PC-3 (cell line): ENCODE data around the gene TPRN. TPM values are rescaled to one million over a fixed set of nuclear protein-coding genes. Genes with fewer than 3 reads are reported as not detected.
"Not testable (repeated sequence)": the region's sequence is repeated elsewhere in the genome, so short reads cannot be mapped to it uniquely, and the experiment has no call there.

ENCODE experiments used
- ATAC-seq: fragments of 200-7000 bp; cut with Tn5 transposase; 2 replicates; pipeline ENCODE4 v1.9.1; 2020; ENCODE audit warnings: mild to moderate bottlenecking, moderate library complexity
- BruUV-seq: library from RNA; stranded (reverse); fragments of 400-500 nt; replicated peaks from 2 replicates; lab custom pipeline; 2021; lab: Mats Ljungman, UMichigan
- CTCF ChIA-PET: fragments of 300-600 bp; sonication (Branson Sonifier 250); formaldehyde crosslinking; loops from one replicate; lab custom pipeline; 2022; ENCODE audit warnings: antibody characterized with exemption; lab: Charles Lee
- POLR2A ChIA-PET: fragments of 300-600 bp; sonication (Branson Sonifier 250); formaldehyde crosslinking; loops from one replicate; lab custom pipeline; 2022; ENCODE audit warnings: antibody characterized with exemption; ENCODE audit not compliant: unreplicated experiment; lab: Charles Lee
- DNase-seq: peaks from one replicate; pipeline ENCODE4 v3.0.0-alpha.2; 2015
- H2AFZ ChIP-seq: fragments of 300-600 bp; sonication (generic); 2 replicates; pipeline ENCODE4 v1.6.0; 2016; ENCODE audit warnings: antibody characterized with exemption, low read length
- H3F3A ChIP-seq: fragments of 300-600 bp; sonication (generic); one replicate; pipeline ENCODE4 v1.6.0; 2017; ENCODE audit warnings: antibody characterized with exemption, low read length, control low read depth, mild to moderate bottlenecking; ENCODE audit not compliant: unreplicated experiment
- H3K27ac ChIP-seq: fragments of 300-600 bp; sonication (generic); 2 replicates; pipeline ENCODE4 v1.5.1; 2016; ENCODE audit warnings: mild to moderate bottlenecking, low read length
- H3K27me3 ChIP-seq: fragments of 300-600 bp; sonication (generic); 2 replicates; pipeline ENCODE4 v1.6.1; 2016; ENCODE audit warnings: low read length, mixed read lengths
- H3K36me3 ChIP-seq: fragments of 300-600 bp; sonication (generic); 2 replicates; pipeline ENCODE4 v1.6.1; 2016; ENCODE audit warnings: low read depth, mixed run types, low read length, mixed read lengths
- H3K4me1 ChIP-seq: fragments of 300-600 bp; sonication (generic); 2 replicates; pipeline ENCODE4 v1.5.1; 2016; ENCODE audit warnings: low read length; ENCODE audit not compliant: insufficient read depth
- H3K4me2 ChIP-seq: fragments of 300-600 bp; sonication (generic); 2 replicates; pipeline ENCODE4 v1.6.0; 2016; ENCODE audit warnings: low read length
- H3K4me3 ChIP-seq: fragments of 300-600 bp; sonication (generic); 2 replicates; pipeline ENCODE4 v1.5.1; 2016; ENCODE audit warnings: mild to moderate bottlenecking, low read length, mixed read lengths
- H3K79me2 ChIP-seq: fragments of 300-600 bp; sonication (generic); 2 replicates; pipeline ENCODE4 v1.6.1; 2017; ENCODE audit warnings: low read length, mixed read lengths
- H3K9ac ChIP-seq: fragments of 300-600 bp; sonication (generic); 2 replicates; pipeline ENCODE4 v1.6.0; 2016; ENCODE audit warnings: mild to moderate bottlenecking, low read length
- H3K9me2 ChIP-seq: fragments of 300-600 bp; sonication (generic); replicated peaks from 2 replicates; pipeline ENCODE4 v1.6.1; 2016; ENCODE audit warnings: mixed run types, low read length, mixed read lengths
- H3K9me3 ChIP-seq: fragments of 300-600 bp; sonication (generic); 2 replicates; pipeline ENCODE4 v1.6.1; 2016; ENCODE audit warnings: low read length, mixed read lengths
- H4K20me1 ChIP-seq: fragments of 300-600 bp; sonication (generic); 2 replicates; pipeline ENCODE4 v1.6.1; 2016; ENCODE audit warnings: low read length, mixed read lengths
- CTCF ChIP-seq: fragments of 300-600 bp; sonication (generic); conservative IDR thresholded peaks from 2 replicates; pipeline ENCODE4 v1.5.1; 2017; ENCODE audit warnings: antibody characterized with exemption, low read depth, mild to moderate bottlenecking, low read length
- EZH2 ChIP-seq: fragments of 300-600 bp; sonication (generic); IDR thresholded peaks from one replicate; pipeline ENCODE4 v1.6.1; 2017; ENCODE audit warnings: antibody characterized with exemption, mild to moderate bottlenecking, low read length; ENCODE audit not compliant: unreplicated experiment
- EZH2phosphoT487 ChIP-seq: fragments of 300-600 bp; sonication (generic); IDR thresholded peaks from 2 replicates; pipeline ENCODE4 v1.6.1; 2018; ENCODE audit warnings: mild to moderate bottlenecking, antibody characterized with exemption, low read length, borderline replicate concordance
- intact Hi-C: fragments of 100-400 bp; cut with micrococcal nuclease; formaldehyde crosslinking; loops from 2 replicates; pipeline ENCODE4 v1.9.0; 2023
- total RNA-seq: library from RNA; depleted of rRNA; stranded (reverse); fragments of >200 nt; gene quantifications from 2 replicates; pipeline ENCODE4 v1.2.3, GENCODE V29; 2014

TPRN gene
- total RNA-seq, 1 experiment from 2014 or later = 11.3 TPM

GRCh38 chr9:137244486-137245449, 44.2 kb upstream of the TPRN start:
- H3K9ac ChIP-seq = no peak overlapping the region
- H3F3A ChIP-seq = peaks cover 5% of the 10 kb centered on the region
- no TSS peak for BruUV-seq
- H3K4me2 ChIP-seq = no peak overlapping the region
- peaks cover 25% of the 10 kb centered on the region for H3K79me2 ChIP-seq
- no peak overlapping the region for H3K4me3 ChIP-seq
- H3K27ac ChIP-seq = no peak overlapping the region
- H3K9me2 ChIP-seq = no peaks in the 10 kb centered on the region
- H3K36me3 ChIP-seq = peaks cover 17% of the 10 kb centered on the region
- ATAC-seq (peak; percentile 1; the same call in 1 of the 2 replicates), DNase-seq (peak; percentile 22)
- no peaks in the 10 kb centered on the region for H3K27me3 ChIP-seq
- no peaks in the 10 kb centered on the region for H3K9me3 ChIP-seq
- TF ChIP-seq CTCF (no peak), EZH2 (no peak), EZH2phosphoT487 (no peak)
- H4K20me1 ChIP-seq = peaks cover 28% of the 10 kb centered on the region
- intact Hi-C loops = no loop called here
- CTCF ChIA-PET = interaction anchor here (1.1 kb wide), 1 partner anchor 198 kb away, joined by 4 read pairs; the partner anchor contains the start of gene NPDC1
- peaks cover 15% of the 10 kb centered on the region for H3K4me1 ChIP-seq
- POLR2A ChIA-PET = interaction anchor here (0.5 kb wide), 1 partner anchor 10 kb away, joined by 3 read pairs; no protein-coding TSS in a partner anchor
- H2AFZ ChIP-seq = no peak overlapping the region

GRCh38 chr9:137243626-137244485, 43.3 kb upstream of the TPRN start:
- Histone ChIP-seq H3K4me3 (peak overlapping the region; percentile 97; the same call in 1 of the 2 replicates), H3K9me3 (no peaks in the 10 kb centered on the region), H3K27me3 (no peaks in the 10 kb centered on the region), H3K27ac (no peak overlapping the region), H3K79me2 (peaks cover 34% of the 10 kb centered on the region), H3F3A (peaks cover 5% of the 10 kb centered on the region), H2AFZ (no peak overlapping the region), H3K9me2 (no peaks in the 10 kb centered on the region), H3K4me2 (peak overlapping the region; percentile 86), H3K36me3 (peaks cover 17% of the 10 kb centered on the region), H4K20me1 (peaks cover 28% of the 10 kb centered on the region), H3K9ac (no peak overlapping the region), H3K4me1 (peaks cover 18% of the 10 kb centered on the region)
- no TSS peak for BruUV-seq
- ATAC-seq = peak; percentile 3; the same call in 1 of the 2 replicates
- DNase-seq = no peak
- intact Hi-C loops = no loop called here
- TF ChIP-seq EZH2 (no peak), EZH2phosphoT487 (no peak), CTCF (no peak)
- CTCF ChIA-PET = interaction anchor here (1.1 kb wide), 1 partner anchor 197 kb away, joined by 4 read pairs; the partner anchor contains the start of gene NPDC1
- POLR2A ChIA-PET = interaction anchor here (0.5 kb wide), 1 partner anchor 50 kb away, joined by 3 read pairs; no protein-coding TSS in a partner anchor

- H2AFZ ChIP-seq, BruUV-seq, DNase-seq, H3K27ac ChIP-seq, H3K9me2 ChIP-seq, H3K9ac ChIP-seq, H3K27me3 ChIP-seq, CTCF ChIA-PET, H3F3A ChIP-seq, H3K9me3 ChIP-seq, intact Hi-C loops, ATAC-seq: not testable (repeated sequence)
- peaks cover 40% of the 10 kb centered on the region for H3K79me2 ChIP-seq
- H3K36me3 ChIP-seq = peaks cover 17% of the 10 kb centered on the region
- peaks cover 24% of the 10 kb centered on the region for H3K4me1 ChIP-seq
- H3K4me2 ChIP-seq = peak overlapping the region; percentile 86
- POLR2A ChIA-PET = interaction anchor here (1.0 kb wide), 1 partner anchor 42 kb away, joined by 3 read pairs; no protein-coding TSS in a partner anchor
- peak overlapping the region; percentile 97 for H3K4me3 ChIP-seq
- H4K20me1 ChIP-seq = peaks cover 28% of the 10 kb centered on the region
Measured at GRCh38 chr9:137243266-137243625, 42.7 kb upstream of the TPRN start.
